Measurements from ENCODE around the gene LRRC3B.

DNA sequence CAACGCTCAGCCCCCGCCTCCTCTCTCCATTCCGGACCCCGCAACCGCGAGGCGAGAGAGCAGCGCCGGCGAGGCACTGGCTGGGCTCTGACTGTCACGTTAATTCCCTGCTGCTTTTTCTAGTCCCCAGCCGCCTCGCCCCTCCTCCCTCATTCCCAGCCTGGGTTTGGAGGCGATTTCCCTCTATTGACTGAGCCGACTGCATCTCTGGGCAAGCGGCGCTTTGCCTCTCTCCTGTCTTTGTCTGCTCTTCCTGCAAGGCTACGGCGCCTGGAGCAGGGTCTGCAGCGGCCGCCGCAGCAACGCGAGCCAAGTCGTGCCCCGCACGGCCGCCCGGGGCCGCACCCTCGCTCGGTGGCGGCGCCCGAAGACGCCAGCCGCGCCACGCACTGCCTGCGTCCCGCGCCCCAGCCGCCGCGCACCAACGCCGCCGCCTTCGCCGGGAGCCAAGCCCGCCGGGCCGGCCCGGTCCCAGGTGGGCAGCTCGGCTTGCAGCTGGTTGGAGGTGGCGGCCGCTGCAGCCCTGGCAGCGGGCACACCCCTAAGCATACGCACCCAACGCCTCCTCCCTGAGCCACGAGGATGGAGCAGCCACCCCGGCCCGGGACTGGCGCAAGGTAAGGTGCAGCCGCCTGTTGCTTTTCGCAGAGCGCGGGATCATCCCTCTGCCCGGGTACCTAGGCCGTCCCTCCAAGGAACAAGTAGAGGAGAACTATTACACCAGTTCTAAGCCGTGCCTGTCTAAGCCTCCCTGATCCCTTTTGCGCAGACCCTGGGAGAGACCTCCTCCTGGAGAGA, at the start of gene LRRC3B:
- TF ChIP-seq POLR2A (IDR thresholded peaks at IDR 0.05; ENCODE audit: low read depth, low read length) (no peak), POLR2AphosphoS5 (IDR thresholded peaks at IDR 0.05; ENCODE audit: low read depth, low read length) (no peak), TAF1 (IDR thresholded peaks at IDR 0.05; ENCODE audit: borderline replicate concordance, low read depth, low read length) (no peak)
